Fibroblast of lung (primary cell): ENCODE data around the gene ZNF529. TPM values are rescaled to one million over a fixed set of nuclear protein-coding genes. Genes with fewer than 3 reads are reported as not detected.
"Not testable (repeated sequence)": the region's sequence is repeated elsewhere in the genome, so short reads cannot be mapped to it uniquely, and the experiment has no call there.

Experiments used
- DNase-seq, 2 donors: peaks; one replicate each; pipeline versions ENCODE4 v3.0.0 to v3.0.0-alpha.2; 2010; ENCODE audit warnings: low read depth in 2 of 2
- H2AFZ ChIP-seq: 2 replicates; pipeline ENCODE4 v1.5.1; 2012; ENCODE audit warnings: low read length, control low read depth, inconsistent platforms
- H3K27ac ChIP-seq: 2 replicates; pipeline ENCODE4 v1.5.1; 2011; ENCODE audit warnings: low read length, control low read depth; ENCODE audit not compliant: insufficient read depth
- H3K27me3 ChIP-seq: 2 replicates; pipeline ENCODE4 v1.5.1; 2011; ENCODE audit warnings: mild to moderate bottlenecking, low read length; ENCODE audit not compliant: control insufficient read depth, insufficient read depth
- H3K36me3 ChIP-seq: 2 replicates; pipeline ENCODE4 v1.5.1; 2011; ENCODE audit warnings: low read length; ENCODE audit not compliant: control insufficient read depth, insufficient read depth
- H3K4me1 ChIP-seq: 2 replicates; pipeline ENCODE4 v1.5.1; 2011; ENCODE audit warnings: low read length; ENCODE audit not compliant: control insufficient read depth, insufficient read depth; ENCODE audit errors: extremely low read depth
- H3K4me2 ChIP-seq: 2 replicates; pipeline ENCODE4 v1.5.1; 2011; ENCODE audit warnings: low read length, control low read depth; ENCODE audit not compliant: insufficient read depth; ENCODE audit errors: extremely low read depth
- H3K4me3 ChIP-seq, 4 experiments: fragments of 200-600 bp in 1 of 4; sonication (generic) in 1 of 4; replicated peaks in 1 of 4; 2 replicates each; pipeline ENCODE4 v1.5.1; 2011 to 2016; ENCODE audit warnings: low read length in 4 of 4, low read depth in 3 of 4, mild to moderate bottlenecking in 3 of 4, control low read depth in 2 of 4, inconsistent platforms in 1 of 4, mixed read lengths in 1 of 4; ENCODE audit not compliant: insufficient read depth in 1 of 4; ENCODE audit errors: control extremely low read depth in 1 of 4
- H3K79me2 ChIP-seq: 2 replicates; pipeline ENCODE4 v1.5.1; 2012; ENCODE audit warnings: mild to moderate bottlenecking, low read length, inconsistent platforms; ENCODE audit not compliant: control insufficient read depth, insufficient read depth
- H3K9ac ChIP-seq: 2 replicates; pipeline ENCODE4 v1.5.1; 2011; ENCODE audit warnings: mild to moderate bottlenecking, low read length, control low read depth; ENCODE audit not compliant: insufficient read depth
- H3K9me3 ChIP-seq: 2 replicates; pipeline ENCODE4 v1.5.1; 2012; ENCODE audit warnings: low read depth, low read length; ENCODE audit not compliant: control insufficient read depth, insufficient read depth
- H4K20me1 ChIP-seq: 2 replicates; pipeline ENCODE4 v1.5.1; 2011; ENCODE audit warnings: low read length; ENCODE audit not compliant: control insufficient read depth, insufficient read depth; ENCODE audit errors: extremely low read depth
- CTCF ChIP-seq, 2 donors: IDR thresholded peaks in 1 of 2; conservative IDR thresholded peaks in 1 of 2; 1 replicate in 1 of 2; 2 replicates in 1 of 2; pipeline ENCODE4 v1.5.1; 2011 to 2012; ENCODE audit warnings: low read length in 2 of 2, control low read depth in 1 of 2, inconsistent platforms in 1 of 2, low read depth in 1 of 2, mild to moderate bottlenecking in 1 of 2
- EZH2 ChIP-seq: IDR thresholded peaks from 2 replicates; pipeline ENCODE4 v1.5.1; 2012; ENCODE audit warnings: low read length, control low read depth, mild to moderate bottlenecking; ENCODE audit errors: missing control alignments
- polyA plus RNA-seq, 2 donors: library from polyadenylated mRNA; depleted of rRNA in 1 of 2; stranded (reverse) in 1 of 2; unstranded in 1 of 2; fragments of >200 nt; gene quantifications; 2 replicates each; pipeline ENCODE4 v1.2.1, GENCODE V29; 2011 to 2012; ENCODE audit warnings: missing spikeins in 1 of 2
- total RNA-seq: library from RNA; depleted of rRNA; stranded (reverse); fragments of >200 nt; gene quantifications from 2 replicates; pipeline ENCODE4 v1.2.1, GENCODE V29; 2014

Gene ZNF529
- total and polyA plus RNA-seq, 2 donors (not counting 1 experiment from before 2014, with no cell fraction given): 7.7 to 10.2 TPM

- TF ChIP-seq EZH2: no peak
- no peak for TF ChIP-seq CTCF (conservative IDR thresholded peaks at IDR 0.05 in 1 of 2, IDR thresholded peaks at IDR 0.05 in 1 of 2; ENCODE audit: low read depth in 1 of 2, low read length in 2 of 2)
- peak within 1 kb of the TSS; percentile 79 for H3K27ac ChIP-seq
- no peaks in the 10 kb centered on the region for H4K20me1 ChIP-seq
These were observed 32.2 kb upstream of the ZNF529 start, which contains the start of gene ZNF382 for GRCh38 chr19:36605101-36605876. TSS of gene ZNF382 (plus strand) at chr19:36605313. CDS start at chr19:36609915, 4,602 bp downstream.

DNA sequence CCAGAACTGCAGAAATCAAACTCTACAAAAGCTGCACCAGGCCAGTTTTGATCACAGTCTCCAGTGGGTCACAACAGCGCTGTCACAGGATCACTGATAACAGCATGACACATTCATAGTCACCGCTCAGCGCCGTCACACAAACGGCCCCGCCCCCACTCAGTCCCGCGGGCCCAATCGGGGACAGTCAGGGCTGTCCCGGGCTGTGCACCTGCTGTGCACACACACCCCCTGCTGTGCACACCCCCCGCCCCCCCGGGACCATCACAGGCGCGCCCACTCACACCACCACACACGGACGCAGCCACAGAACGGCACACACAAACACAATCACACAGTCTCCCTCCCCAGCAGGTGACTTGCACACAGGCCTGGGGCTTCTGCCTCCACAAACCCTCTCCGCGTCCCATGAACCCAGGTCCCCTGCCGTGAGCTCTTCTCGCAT, 31.6 kb upstream of the ZNF529 start:
- Histone ChIP-seq H3K79me2 (peaks cover 1% of the 10 kb centered on the region), H4K20me1 (no peaks in the 10 kb centered on the region), H3K27ac (peak overlapping the region; percentile 79), H3K9me3 (no peaks in the 10 kb centered on the region), H3K4me1 (no peaks in the 10 kb centered on the region), H2AFZ (peak overlapping the region; percentile 96), H3K4me2 (peak overlapping the region; percentile 79), H3K9ac (peak overlapping the region; percentile 46), H3K27me3 (no peaks in the 10 kb centered on the region), H3K36me3 (no peaks in the 10 kb centered on the region), H3K4me3 (peak overlapping the region; percentile 80 to 89 (median 87))
- TF ChIP-seq CTCF (conservative IDR thresholded peaks at IDR 0.05 in 1 of 2, IDR thresholded peaks at IDR 0.05 in 1 of 2; ENCODE audit: low read depth in 1 of 2, low read length in 2 of 2): no peak
- no peak for TF ChIP-seq EZH2
- peak; percentile 17 to 54 for DNase-seq

More at GRCh38 chr19:36605101-36605876, 32.2 kb upstream of the ZNF529 start, which contains the start of gene ZNF382:
- Histone ChIP-seq H3K9ac (peak within 1 kb of the TSS; percentile 69), H3K27me3 (no peaks in the 10 kb centered on the region), H3K9me3 (no peaks in the 10 kb centered on the region), H3K79me2 (peaks cover 1% of the 10 kb centered on the region), H2AFZ (peak within 1 kb of the TSS; percentile 96), H3K4me2 (peak within 1 kb of the TSS; percentile 98), H3K36me3 (no peaks in the 10 kb centered on the region), H3K4me1 (no peaks in the 10 kb centered on the region), H3K4me3 (peak within 1 kb of the TSS; percentile 80 to 89 (median 87))
- DNase-seq: peak; percentile 64 to 67

- not testable (repeated sequence) for H3K4me3 ChIP-seq, H3K9ac ChIP-seq, H3K4me1 ChIP-seq, H3K4me2 ChIP-seq, H3K9me3 ChIP-seq, H3K27me3 ChIP-seq, H3K27ac ChIP-seq, H4K20me1 ChIP-seq, H2AFZ ChIP-seq, H3K79me2 ChIP-seq, DNase-seq, H3K36me3 ChIP-seq
These were observed 29.6 kb upstream of the ZNF529 start for GRCh38 chr19:36602681-36603080.
